ENCODE data around the gene ZNF526. TPM values are rescaled to one million over a fixed set of nuclear protein-coding genes. Genes with fewer than 3 reads are reported as not detected.
A peak's percentile ranks its signal among the peaks of the same experiment; 100 is the strongest.

ZNF526 gene
- total RNA-seq, 1 experiment from 2014 or later: 13.1 TPM

DNA sequence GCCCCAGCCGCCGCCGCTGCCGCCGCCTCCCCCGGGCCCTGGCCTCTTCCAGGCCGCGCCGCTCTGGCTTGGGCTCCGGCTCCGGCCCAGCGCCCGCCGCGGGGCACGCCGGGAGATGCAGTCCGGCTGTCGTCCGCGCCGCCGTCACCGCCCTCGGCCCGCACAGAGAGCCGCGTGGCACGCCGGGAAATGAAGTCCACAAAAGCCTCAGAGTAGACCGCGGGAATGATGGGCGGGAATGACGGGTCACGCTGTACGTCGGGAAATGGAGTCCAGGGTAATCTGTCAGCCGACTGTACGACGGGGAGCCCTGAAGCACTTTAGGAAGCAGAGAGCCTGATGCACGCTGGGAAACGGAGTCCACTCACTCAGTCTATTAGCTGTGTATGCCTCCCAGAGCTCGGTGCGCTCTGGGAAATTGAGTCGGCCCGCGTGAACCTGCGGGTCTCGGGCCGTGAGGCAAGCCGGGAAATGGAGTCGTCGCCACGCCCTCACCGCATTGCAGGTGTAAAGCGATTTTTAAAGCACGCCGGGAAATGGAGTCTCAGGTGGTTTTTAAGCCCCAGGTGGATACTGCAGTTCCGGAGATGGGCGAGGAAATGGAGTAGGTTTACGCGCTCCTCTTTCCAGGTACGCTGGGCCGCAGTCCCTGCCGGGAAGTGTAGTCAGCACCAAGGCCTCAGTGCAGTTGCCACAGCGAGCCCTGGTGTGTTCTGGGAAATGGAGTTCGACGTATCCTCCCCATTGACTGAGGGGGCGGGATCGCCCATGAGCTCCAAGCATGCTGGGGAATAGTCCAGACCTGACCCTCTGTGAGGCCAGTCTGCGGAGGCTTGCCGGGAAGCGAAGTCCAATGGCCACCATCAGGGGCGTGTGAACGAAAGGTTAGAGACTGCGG is 22.6 kb downstream of the ZNF526 start, which contains the start of gene GSK3A:
Gene GSK3A, minus strand, starts transcription at position 91 of the 898 bp plus-strand sequence. CDS start 137 bp downstream, outside the sequence.
- peak within 1 kb of the TSS; percentile 86 for H3K4me2 ChIP-seq (ENCODE audit: low read length)
- CTCF ChIA-PET: interaction anchor here (0.7 to 2.1 kb wide), 12 partner anchors 16 to 197 kb away, joined by 3 to 17 read pairs (median 4); partner anchors contain the start of genes PAFAH1B3 and POU2F2
- no peaks in the 10 kb centered on the region for H3K27me3 ChIP-seq (ENCODE audit: insufficient read depth, low read length)
- H3K4me1 ChIP-seq (ENCODE audit: control insufficient read depth in 1 of 2, insufficient read depth in 2 of 2, low read length in 2 of 2): peaks cover 13 to 43% of the 10 kb centered on the region in 2 experiments
- H2AFZ ChIP-seq (ENCODE audit: low read depth, low read length, poor library complexity, severe bottlenecking): no peak within 1 kb of the TSS
- DNase-seq (ENCODE audit: low read depth, low spot score) (peak; percentile 99), ATAC-seq (peak; percentile 78)
- H3K27ac ChIP-seq (ENCODE audit: low read depth, low read length): peak within 1 kb of the TSS; percentile 78
- BruUV-seq (replicated peaks): no TSS peak
- peak within 1 kb of the TSS; percentile 69 to 93 for H3K4me3 ChIP-seq (replicated peaks in 1 of 2; ENCODE audit: low read depth in 1 of 2, low read length in 2 of 2)
- peaks cover 4 to 11% of the 10 kb centered on the region in 2 experiments; a peak in 1 of 4 replicates for H3K36me3 ChIP-seq (ENCODE audit: control insufficient read depth in 1 of 2, insufficient read depth in 2 of 2, low read length in 2 of 2)
- POLR2A ChIA-PET: interaction anchor here (0.5 to 2.4 kb wide), 23 partner anchors 9 to 1608 kb away, joined by 3 to 19 read pairs (median 5); partner anchors contain the start of genes PAFAH1B3, POU2F2, PRR19 and ZNF526
- RAD21 ChIA-PET (ENCODE audit: low non-redundant PET in 1 of 2, low total read pairs in 2 of 2, uncharacterized antibody in 2 of 2, unreplicated experiment in 2 of 2): interaction anchor here (0.5 to 1.5 kb wide), 7 partner anchors 9 to 59 kb away, joined by 3 to 7 read pairs (median 4); partner anchors contain the start of genes PAFAH1B3 (in 1 of the 2) and PRR19 (in 1 of the 2)
- no peaks in the 10 kb centered on the region; the same call in 1 of the 2 replicates for H4K20me1 ChIP-seq (ENCODE audit: insufficient read depth)
- intact Hi-C loops (cut with micrococcal nuclease): loop anchor here (1.0 to 5.0 kb wide), 3 partner anchors 38 to 155 kb away; partner anchors contain the start of gene MEGF8
- H3K79me2 ChIP-seq (ENCODE audit: insufficient read depth, low read length): peaks cover 45% of the 10 kb centered on the region
- H3K9me2 ChIP-seq (ENCODE audit: insufficient read depth): no peaks in the 10 kb centered on the region
- H3K9ac ChIP-seq (ENCODE audit: low read length): peak within 1 kb of the TSS; percentile 79
- H3K9me3 ChIP-seq (ENCODE audit: control insufficient read depth in 1 of 2, insufficient read depth in 1 of 2, low read depth in 1 of 2, low read length in 2 of 2): no peaks in the 10 kb centered on the region
- TF ChIP-seq JUND (IDR thresholded peaks at IDR 0.05) (no peak), CEBPB (IDR thresholded peaks at IDR 0.05; ENCODE audit: low read depth) (no peak), CTCF (IDR thresholded peaks at IDR 0.05 in 2 of 3, conservative IDR thresholded peaks at IDR 0.05 in 1 of 3; ENCODE audit: borderline replicate concordance in 1 of 3, insufficient read depth in 1 of 3, low read depth in 2 of 3, low read length in 2 of 3) (no peak), ZBTB33 (IDR thresholded peaks at IDR 0.05; ENCODE audit: extremely low read depth, insufficient replicate concordance, low read length) (no peak), REST (IDR thresholded peaks at IDR 0.05; ENCODE audit: low read depth) (no peak), MAX (IDR thresholded peaks at IDR 0.05) (peak; percentile 56), SRF (IDR thresholded peaks at IDR 0.05; ENCODE audit: low read depth) (peak; percentile 67; the same call in 1 of the 2 replicates), ZNF274 (IDR thresholded peaks at IDR 0.05; ENCODE audit: low read depth, low read length) (no peak), RAD21 (IDR thresholded peaks at IDR 0.05; ENCODE audit: low read depth) (no peak), EGR1 (IDR thresholded peaks at IDR 0.05; ENCODE audit: low read depth) (peak; percentile 93), CBX3 (IDR thresholded peaks at IDR 0.05; ENCODE audit: low read depth) (0 out of 2 replicates have a peak, but pooled peaks have one; percentile 30), SP1 (IDR thresholded peaks at IDR 0.05; ENCODE audit: low read depth) (peak; percentile 78), EZH2phosphoT487 (IDR thresholded peaks at IDR 0.05; ENCODE audit: borderline replicate concordance) (no peak), YY1 (IDR thresholded peaks at IDR 0.05; ENCODE audit: extremely low read depth, insufficient replicate concordance, low read depth, low read length) (peak; percentile 58), ATF3 (IDR thresholded peaks at IDR 0.05) (no peak), SIN3A (IDR thresholded peaks at IDR 0.05; ENCODE audit: low read depth) (0 out of 2 replicates have a peak, but pooled peaks have one; percentile 65)
